ENCODE results near the gene CCDC197.

DNA sequence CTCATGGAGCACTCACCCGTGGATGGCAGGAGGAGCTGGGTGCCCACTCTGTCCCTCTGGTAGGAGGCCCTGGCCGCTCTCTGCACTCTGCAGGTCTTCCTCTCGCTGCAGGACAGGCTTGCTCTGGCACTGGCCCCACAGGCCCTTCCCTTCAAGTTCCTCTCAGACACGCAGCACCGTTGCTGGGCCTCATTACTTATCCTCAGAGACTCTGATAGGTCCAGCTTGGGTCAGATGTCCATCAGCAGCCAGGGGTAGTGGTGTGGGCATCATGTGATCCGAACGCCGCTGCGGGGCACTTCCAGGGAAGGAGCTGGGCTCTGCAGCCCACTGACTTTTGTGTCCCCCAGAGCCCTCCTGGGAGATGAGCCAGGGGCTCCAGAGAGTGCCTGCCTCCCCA, 40.9 kb downstream of the CCDC197 start:
- TF ChIP-seq, protein P1, sequence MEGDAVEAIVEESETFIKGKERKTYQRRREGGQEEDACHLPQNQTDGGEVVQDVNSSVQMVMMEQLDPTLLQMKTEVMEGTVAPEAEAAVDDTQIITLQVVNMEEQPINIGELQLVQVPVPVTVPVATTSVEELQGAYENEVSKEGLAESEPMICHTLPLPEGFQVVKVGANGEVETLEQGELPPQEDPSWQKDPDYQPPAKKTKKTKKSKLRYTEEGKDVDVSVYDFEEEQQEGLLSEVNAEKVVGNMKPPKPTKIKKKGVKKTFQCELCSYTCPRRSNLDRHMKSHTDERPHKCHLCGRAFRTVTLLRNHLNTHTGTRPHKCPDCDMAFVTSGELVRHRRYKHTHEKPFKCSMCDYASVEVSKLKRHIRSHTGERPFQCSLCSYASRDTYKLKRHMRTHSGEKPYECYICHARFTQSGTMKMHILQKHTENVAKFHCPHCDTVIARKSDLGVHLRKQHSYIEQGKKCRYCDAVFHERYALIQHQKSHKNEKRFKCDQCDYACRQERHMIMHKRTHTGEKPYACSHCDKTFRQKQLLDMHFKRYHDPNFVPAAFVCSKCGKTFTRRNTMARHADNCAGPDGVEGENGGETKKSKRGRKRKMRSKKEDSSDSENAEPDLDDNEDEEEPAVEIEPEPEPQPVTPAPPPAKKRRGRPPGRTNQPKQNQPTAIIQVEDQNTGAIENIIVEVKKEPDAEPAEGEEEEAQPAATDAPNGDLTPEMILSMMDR (conservative IDR thresholded peaks at IDR 0.05): no peak
- no peak for TF ChIP-seq EZH2 (IDR thresholded peaks at IDR 0.05; ENCODE audit: low read depth)
